Esophagus muscularis mucosa (tissue), 4 donors: ENCODE results near the gene AIG1. TPM values are rescaled to one million over a fixed set of nuclear protein-coding genes. Genes with fewer than 3 reads are reported as not detected.

Source experiments
- DNase-seq: peaks from one replicate; pipeline ENCODE4 v3.0.0-alpha.2; 2017; ENCODE audit errors: extremely low spot score
- H3K27ac ChIP-seq, 4 donors: fragments of 200-600 bp; sonication (generic); replicated peaks in 1 of 4; 1 replicate in 3 of 4; 2 replicates in 1 of 4; pipeline ENCODE4 v1.5.1; 2016 to 2019; ENCODE audit warnings: mild to moderate bottlenecking in 1 of 4
- H3K27me3 ChIP-seq, 4 donors: fragments of 200-600 bp; sonication (generic); one replicate each; pipeline versions ENCODE4 v1.5.1 to v1.6.0; 2016 to 2019
- H3K36me3 ChIP-seq, 4 donors: fragments of 200-600 bp; sonication (generic); one replicate each; pipeline ENCODE4 v1.5.1; 2016 to 2019
- H3K4me1 ChIP-seq, 4 donors: fragments of 200-600 bp; sonication (generic); one replicate each; pipeline ENCODE4 v1.5.1; 2016 to 2019
- H3K4me3 ChIP-seq, 4 donors: fragments of 200-600 bp; sonication (generic); 1 replicate in 2 of 4; 2 replicates in 2 of 4; pipeline ENCODE4 v1.5.1; 2016 to 2019; ENCODE audit warnings: mild to moderate bottlenecking in 4 of 4, moderate library complexity in 1 of 4
- H3K9me3 ChIP-seq, 4 donors: fragments of 200-600 bp; sonication (generic); 1 replicate in 3 of 4; 2 replicates in 1 of 4; pipeline ENCODE4 v1.5.1; 2016 to 2019
- CTCF ChIP-seq, 3 experiments: fragments of 200-600 bp in 2 of 3; fragments of 450-650 bp in 1 of 3; sonication (generic) in 2 of 3; IDR thresholded peaks; one replicate each; pipeline ENCODE4 v1.5.1; 2017 to 2019; ENCODE audit warnings: antibody characterized with exemption in 3 of 3, mild to moderate bottlenecking in 2 of 3, moderate library complexity in 1 of 3
- EP300 ChIP-seq: sonication (generic); formaldehyde crosslinking; IDR thresholded peaks from one replicate; pipeline ENCODE4 v1.6.1; 2017; ENCODE audit warnings: antibody characterized with exemption
- POLR2A ChIP-seq: fragments of 450-650 bp; IDR thresholded peaks from one replicate; pipeline ENCODE4 v1.6.1; 2017; ENCODE audit warnings: antibody characterized with exemption, moderate library complexity, mild to moderate bottlenecking, low read depth
- POLR2AphosphoS5 ChIP-seq, 2 donors: sonication (generic); formaldehyde crosslinking; IDR thresholded peaks; one replicate each; pipeline ENCODE4 v1.6.1; 2017; ENCODE audit warnings: antibody characterized with exemption in 2 of 2
- WGBS: methylation state at CpG from one replicate; pipeline ENCODE4 v1.1.5; 2018; 5-methylcytosine and 5-hydroxymethylcytosine counted together
- intact Hi-C: fragments of 100-400 bp; cut with DNase I; formaldehyde crosslinking; loops from one replicate; pipeline ENCODE4 v1.15.1; 2023
- total RNA-seq, 4 donors: library from RNA; depleted of rRNA; stranded (reverse); fragments of >200 nt; gene quantifications; one replicate each; pipeline versions ENCODE4 v1.1.0 to v1.2.1, GENCODE V29; 2016

Gene AIG1
- total RNA-seq, 4 donors from 2014 or later: 21.0 to 26.3 (median 23.4) TPM

DNA sequence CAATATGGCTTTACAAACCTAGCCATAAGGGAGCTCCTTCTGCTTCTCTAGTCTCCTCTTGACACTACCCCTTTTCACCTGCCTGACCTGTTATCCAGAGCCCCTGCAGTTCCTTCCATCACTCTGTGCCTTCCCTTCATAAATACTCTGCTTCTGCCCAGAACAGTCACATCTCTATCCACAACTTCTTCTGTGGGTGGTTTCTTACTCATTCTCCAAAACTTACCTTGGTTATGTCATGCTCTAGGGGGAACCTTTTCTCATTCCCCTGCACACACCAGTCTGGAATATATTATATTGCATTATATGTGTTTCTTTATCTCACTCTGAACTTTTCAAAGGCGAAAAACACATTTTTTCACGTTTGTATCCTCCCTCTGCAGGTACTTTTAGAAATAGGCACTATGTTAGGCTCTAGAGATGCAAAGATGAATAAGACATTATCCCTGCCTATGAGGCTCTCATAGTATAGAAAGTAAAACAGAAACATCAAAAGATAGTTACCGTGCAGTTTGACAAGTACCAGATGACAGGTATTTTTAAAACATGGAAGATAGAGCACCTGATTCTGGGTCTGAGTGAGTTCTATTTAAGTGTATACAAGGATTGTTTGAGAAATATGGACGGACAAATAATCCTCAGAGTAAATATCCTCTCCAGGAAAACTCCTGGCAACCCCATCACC is 51.5 kb downstream of the AIG1 start:
- Histone ChIP-seq H3K4me1 (peaks cover 0 to 13% (median 5%) of the 10 kb centered on the region in 4 donors), H3K36me3 (no peaks in the 10 kb centered on the region), H3K9me3 (no peaks in the 10 kb centered on the region), H3K4me3 (no peak overlapping the region), H3K27me3 (no peaks in the 10 kb centered on the region), H3K27ac (no peak overlapping the region)
- TF ChIP-seq CTCF (IDR thresholded peaks at IDR 0.05): no peak
- no peak for TF ChIP-seq EP300
- TF ChIP-seq POLR2A: no peak
- no peak for TF ChIP-seq POLR2AphosphoS5 (IDR thresholded peaks at IDR 0.05)
- 82% methylated on average over 4 of the region's 4 CpGs for WGBS
- intact Hi-C loops: no loop called here
- no peak for DNase-seq

GRCh38 chr6:143112837-143113236 is 52.1 kb downstream of the AIG1 start:
- no peak overlapping the region for H3K27ac ChIP-seq
- peaks cover 0 to 7% (median 0%) of the 10 kb centered on the region in 4 donors for H3K4me1 ChIP-seq
- WGBS: 94% methylated on average over 5 of the region's 5 CpGs
- H3K9me3 ChIP-seq: no peaks in the 10 kb centered on the region
- DNase-seq: no peak
- no peaks in the 10 kb centered on the region for H3K27me3 ChIP-seq
- TF ChIP-seq CTCF (IDR thresholded peaks at IDR 0.05) (no peak), POLR2AphosphoS5 (IDR thresholded peaks at IDR 0.05) (no peak), POLR2A (no peak), EP300 (no peak)
- intact Hi-C loops: no loop called here
- no peak overlapping the region for H3K4me3 ChIP-seq
- H3K36me3 ChIP-seq: no peaks in the 10 kb centered on the region

GRCh38 chr6:143115728-143116127 is 55.0 kb downstream of the AIG1 start:
- Histone ChIP-seq H3K27me3 (no peaks in the 10 kb centered on the region), H3K9me3 (no peaks in the 10 kb centered on the region), H3K27ac (no peak overlapping the region), H3K4me3 (no peak overlapping the region), H3K36me3 (no peaks in the 10 kb centered on the region), H3K4me1 (no peaks in the 10 kb centered on the region)
- no peak for TF ChIP-seq CTCF (IDR thresholded peaks at IDR 0.05)
- TF ChIP-seq EP300: no peak
- no peak for TF ChIP-seq POLR2AphosphoS5 (IDR thresholded peaks at IDR 0.05)
- TF ChIP-seq POLR2A: no peak
- WGBS: 93% methylated on average over 3 of the region's 3 CpGs
- DNase-seq: no peak
- intact Hi-C loops: no loop called here

GRCh38 chr6:143117108-143117507 is 56.4 kb downstream of the AIG1 start:
- H3K4me1 ChIP-seq: no peaks in the 10 kb centered on the region
- H3K9me3 ChIP-seq: no peaks in the 10 kb centered on the region
- H3K27me3 ChIP-seq: no peaks in the 10 kb centered on the region
- H3K27ac ChIP-seq: no peak overlapping the region
- intact Hi-C loops: no loop called here
- TF ChIP-seq POLR2A: no peak
- H3K4me3 ChIP-seq: no peak overlapping the region
- DNase-seq: no peak
- H3K36me3 ChIP-seq: no peaks in the 10 kb centered on the region
- 89% methylated on average over 1 of the region's 1 CpG for WGBS

DNA sequence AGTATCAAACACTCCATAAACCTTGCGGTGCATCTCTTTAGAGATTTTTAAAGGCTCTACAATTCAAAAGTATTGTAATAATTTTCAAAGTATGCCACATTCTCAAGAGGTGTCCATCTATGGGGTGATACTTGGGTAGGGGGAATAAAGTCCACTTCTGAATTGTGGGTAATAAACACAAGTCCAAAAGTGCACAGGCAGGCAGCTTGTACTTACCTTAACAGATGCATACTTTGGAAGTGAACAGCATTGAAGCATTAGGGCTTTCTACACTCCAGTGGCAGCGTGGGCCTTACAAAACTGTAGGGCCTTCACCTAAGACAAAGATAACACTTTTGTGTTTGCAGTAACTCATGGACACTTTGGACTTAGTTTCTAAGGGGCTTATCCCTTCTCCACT is 58.6 kb downstream of the AIG1 start:
- Histone ChIP-seq H3K4me1 (no peaks in the 10 kb centered on the region), H3K36me3 (peaks cover 0 to under 1% (median 0%) of the 10 kb centered on the region in 4 donors), H3K27me3 (no peaks in the 10 kb centered on the region), H3K9me3 (no peaks in the 10 kb centered on the region), H3K27ac (no peak overlapping the region), H3K4me3 (no peak overlapping the region)
- DNase-seq: no peak
- TF ChIP-seq EP300 (no peak), CTCF (IDR thresholded peaks at IDR 0.05) (no peak), POLR2A (no peak)
- intact Hi-C loops: no loop called here
- 100% methylated on average over 2 of the region's 2 CpGs for WGBS
